H1 (cell line): ENCODE data around the gene ABCB11. TPM values are rescaled to one million over a fixed set of nuclear protein-coding genes. Genes with fewer than 3 reads are reported as not detected.

ENCODE experiments used
- HDAC2 ChIP-seq, 2 experiments: fragments of 300-600 bp in 1 of 2; sonication (generic) in 1 of 2; IDR thresholded peaks; 2 replicates each; pipeline ENCODE4 v1.6.1; 2011 to 2012; ENCODE audit warnings: low read depth in 2 of 2, low read length in 2 of 2, mild to moderate bottlenecking in 2 of 2, moderate library complexity in 2 of 2, borderline replicate concordance in 1 of 2, inconsistent platforms in 1 of 2
- JUN ChIP-seq: IDR thresholded peaks from 2 replicates; pipeline ENCODE4 v1.6.1; 2011; ENCODE audit warnings: low read depth, mild to moderate bottlenecking, improper control_type of control experiment, low read length
- polyA plus RNA-seq, 7 experiments: library from polyadenylated mRNA; depleted of rRNA in 3 of 7; stranded (reverse) in 5 of 7; unstranded in 2 of 7; fragments of >200 nt in 5 of 7; fragments of 200-250 nt in 2 of 7; gene quantifications; 1 replicate in 5 of 7; 2 replicates in 1 of 7; 4 replicates in 1 of 7; pipeline versions ENCODE4 v1.2.1 to v1.2.3, GENCODE V29; 2011 to 2013; ENCODE audit warnings: missing spikeins in 2 of 7, mixed read lengths in 2 of 7
- total RNA-seq: library from RNA; stranded (reverse); fragmentation: NEBNext Ultra II Directional; extraction: Animal tissue kit (Norgen Biotek cat#: 25700); gene quantifications from 2 replicates; pipeline ENCODE4 v1.2.1, GENCODE V29; 2021

Gene ABCB11
- total and polyA plus RNA-seq, 2 of the 8 experiments (the other 6 are each of a cell fraction or from before 2014, with no cell fraction given) = not detected

- TF ChIP-seq HDAC2 (IDR thresholded peaks at IDR 0.05; ENCODE audit: borderline replicate concordance in 1 of 2, low read depth in 2 of 2, low read length in 2 of 2) = no peak
- no peak for TF ChIP-seq JUN
Observed at GRCh38 chr2:169002161-169002738, 28.9 kb downstream of the ABCB11 start (continued).
